Measurements from ENCODE around the gene RNF19B. TPM values are rescaled to one million over a fixed set of nuclear protein-coding genes. Genes with fewer than 3 reads are reported as not detected.

Gene RNF19B
- total RNA-seq (10 to 100 TPM; 13.1 to 23.4 (median 18.9) TPM), polyA plus RNA-seq (10 to 100 TPM; 10.4 to 32.5 (median 15.9) TPM)
- long read RNA-seq, donor 1, transcript RNF19B-201 (9 exons, 2,334 nt), result major isoform, 13 of 23 reads
- long read RNA-seq, donor 1, partial matches to known transcripts, result 0 of 23 reads
- long read RNA-seq, donor 1, other reads (novel, unspliced or antisense), result 4 of 23 reads
- long read RNA-seq, donor 2, transcript RNF19B-201 (9 exons, 2,334 nt), result major isoform, 18 of 36 reads
- long read RNA-seq, donor 2, transcript RNF19B-202 (9 exons, 2,598 nt), result minor isoform, 5 of 36 reads
- long read RNA-seq, donor 2, partial matches to known transcripts, result 4 of 36 reads
- long read RNA-seq, donor 2, other reads (novel, unspliced or antisense), result 5 of 36 reads

DNA sequence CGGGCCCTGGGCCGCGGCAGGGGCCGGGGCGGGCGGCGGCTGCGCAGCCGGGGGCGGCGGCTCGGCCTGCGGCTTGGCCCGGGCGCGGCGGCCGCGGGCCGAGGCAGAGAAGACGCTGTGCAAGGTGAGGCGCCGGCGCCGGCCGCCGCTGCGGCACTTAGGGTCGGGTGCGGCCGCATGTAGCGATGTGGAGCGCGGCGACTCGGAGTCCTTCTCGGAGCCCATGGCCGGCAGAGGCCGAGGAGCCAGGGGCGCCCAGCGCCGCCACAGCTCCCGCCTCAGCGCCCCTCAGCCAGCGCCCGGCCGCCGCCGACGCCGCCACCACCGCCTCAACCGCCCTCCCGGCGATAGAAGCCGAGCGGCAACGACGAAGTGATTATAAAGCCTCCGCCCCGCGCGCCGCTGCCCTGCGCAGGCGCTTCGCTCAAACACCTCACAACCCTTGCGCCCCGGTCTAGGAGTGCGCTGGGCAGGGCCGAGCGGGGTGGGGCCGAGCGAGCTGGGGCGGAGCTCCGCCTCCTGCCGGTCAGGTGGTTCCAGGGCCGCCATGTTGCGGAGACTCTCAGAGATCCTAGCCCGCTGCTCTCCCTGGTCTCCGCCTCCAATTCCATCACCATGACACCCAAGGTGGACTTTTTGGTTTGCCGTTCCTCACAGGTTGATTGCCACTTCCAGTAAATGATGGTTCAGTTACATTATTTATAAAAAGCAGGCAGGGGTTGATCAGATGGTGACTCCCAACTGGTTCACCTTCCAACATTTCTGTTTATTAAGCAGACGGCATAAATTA, at the start of gene RNF19B:
RNF19B (minus strand) TSS at position 349 of the 790 bp plus-strand sequence; CDS start at position 225, 124 bp downstream.
- ATAC-seq (peak; percentile 99), DNase-seq (peak; percentile 95 to 97)
- WGBS, 3 donors, result 1% methylated on average over 53 to 81 of the region's 83 CpGs
- H3K36me3 ChIP-seq (ENCODE audit: insufficient read depth in 1 of 2, low read depth in 1 of 2), result no peaks in the 10 kb centered on the region
- H3K4me3 ChIP-seq, result peak within 1 kb of the TSS; percentile 98
- TF ChIP-seq CTCF (IDR thresholded peaks at IDR 0.05), result no peak
- no peaks in the 10 kb centered on the region for H3K9me3 ChIP-seq
- intact Hi-C loops (cut with DNase I), result no loop called here
- H3K27me3 ChIP-seq (ENCODE audit: insufficient read depth in 3 of 3, low read length in 2 of 3), result peaks cover 0 to 6% (median 0%) of the 10 kb centered on the region in 3 donors
- H3K4me1 ChIP-seq, result peaks cover 30% of the 10 kb centered on the region
- peak within 1 kb of the TSS; percentile 93 for H3K27ac ChIP-seq

DNA sequence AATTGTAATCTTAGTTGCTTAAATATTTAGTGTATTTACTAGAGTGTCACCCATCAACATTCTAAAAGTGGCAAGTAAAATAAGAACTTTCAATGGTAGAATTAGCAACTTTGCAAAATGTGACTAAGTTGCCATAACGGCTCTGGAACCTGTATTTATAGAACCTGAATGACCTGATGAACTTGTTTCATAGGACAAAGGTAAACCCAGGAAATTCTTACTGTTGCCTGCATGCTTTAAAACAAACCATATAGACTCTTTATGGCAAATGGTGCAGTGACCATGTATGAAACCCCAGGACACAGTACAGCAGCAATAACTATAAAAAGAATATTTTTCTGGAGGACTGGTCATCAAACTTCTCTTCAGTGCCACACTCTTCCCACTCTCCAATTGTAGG, 49.2 kb upstream of the RNF19B start:
- WGBS, 3 donors, result 51 to 97% (median 63%) methylated on average over 1 of the region's 1 CpG
- intact Hi-C loops (cut with DNase I), result no loop called here
- no peak for TF ChIP-seq CTCF (IDR thresholded peaks at IDR 0.05)
- DNase-seq, result no peak
- Histone ChIP-seq H3K27me3 (ENCODE audit: insufficient read depth in 3 of 3, low read length in 2 of 3) (no peaks in the 10 kb centered on the region), H3K4me3 (no peak overlapping the region), H3K27ac (no peak overlapping the region), H3K9me3 (no peaks in the 10 kb centered on the region), H3K4me1 (peaks cover 36% of the 10 kb centered on the region), H3K36me3 (ENCODE audit: insufficient read depth in 1 of 2, low read depth in 1 of 2) (peaks cover 11 to 83% of the 10 kb centered on the region in 2 donors)
- ATAC-seq, result no peak

DNA sequence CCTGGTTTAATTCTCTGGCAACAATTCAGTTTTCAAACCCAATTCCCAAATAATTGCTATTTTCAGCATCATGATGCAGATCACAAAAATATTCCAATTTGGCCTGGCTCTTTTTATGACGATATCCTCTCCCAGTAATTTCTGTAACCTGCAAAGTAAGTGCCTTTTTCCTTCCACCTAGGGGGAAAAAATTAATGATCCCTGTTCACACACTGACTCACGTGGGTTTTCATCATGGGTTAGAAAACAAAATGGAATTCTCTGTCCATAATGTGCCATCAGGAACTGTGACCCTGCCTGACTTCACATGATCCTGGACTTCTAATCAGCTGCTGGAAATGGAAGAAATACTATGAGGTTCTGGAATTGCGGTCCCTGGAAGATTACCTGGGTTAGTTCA, 47.6 kb upstream of the RNF19B start:
- intact Hi-C loops (cut with DNase I), result no loop called here
- no peak for ATAC-seq
- H3K27me3 ChIP-seq (ENCODE audit: insufficient read depth in 3 of 3, low read length in 2 of 3), result no peaks in the 10 kb centered on the region
- peak overlapping the region; percentile 39 for H3K27ac ChIP-seq
- no peak overlapping the region for H3K4me3 ChIP-seq
- no peak for TF ChIP-seq CTCF (IDR thresholded peaks at IDR 0.05)
- 54 to 58% (median 54%) methylated on average over 3 of the region's 3 CpGs for WGBS, 3 donors
- DNase-seq, result no peak
- peaks cover 42% of the 10 kb centered on the region for H3K4me1 ChIP-seq
- H3K9me3 ChIP-seq, result no peaks in the 10 kb centered on the region
- H3K36me3 ChIP-seq (ENCODE audit: insufficient read depth in 1 of 2, low read depth in 1 of 2), result peaks cover 19 to 83% of the 10 kb centered on the region in 2 donors

DNA sequence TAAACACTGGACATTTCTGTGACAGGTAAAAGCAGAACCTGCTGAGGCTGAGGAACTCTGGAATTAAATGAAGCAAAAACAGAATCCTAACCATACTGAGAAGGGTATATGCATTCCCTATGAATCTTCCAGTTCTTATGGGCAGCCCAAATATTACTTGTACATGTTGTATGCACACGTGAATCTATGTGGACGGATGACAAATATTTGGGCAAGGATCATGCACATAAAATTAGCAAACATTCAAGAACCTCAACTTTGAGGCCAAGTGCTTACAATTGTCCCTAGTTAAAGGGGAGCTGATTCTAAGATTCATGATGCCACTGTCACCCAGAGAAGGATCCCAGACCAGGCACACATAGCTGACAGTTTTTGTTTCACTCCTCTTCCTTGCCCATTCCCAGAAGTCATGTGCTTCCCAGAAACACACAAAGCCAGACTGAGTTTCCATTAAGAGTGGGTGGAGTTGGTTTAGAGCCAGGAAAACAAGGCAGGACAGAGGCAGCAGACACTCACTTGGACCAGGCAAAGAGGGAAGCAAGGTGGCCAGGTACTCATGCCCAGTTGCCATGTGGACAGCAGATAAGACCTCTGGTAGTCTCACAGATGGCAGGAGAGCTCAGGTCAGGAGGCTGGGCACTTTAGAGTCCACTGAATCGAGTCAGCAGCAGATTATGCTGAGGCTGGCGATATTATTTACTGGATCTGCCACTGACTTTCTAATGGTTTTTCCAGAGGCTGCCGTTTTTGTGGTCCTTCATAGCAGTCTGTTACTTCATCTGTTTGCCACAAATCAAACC, 46.5 kb upstream of the RNF19B start:
- H3K4me1 ChIP-seq, result peaks cover 42% of the 10 kb centered on the region

More for the DNA sequence above, 46.5 kb upstream of the RNF19B start:
- no peaks in the 10 kb centered on the region for H3K9me3 ChIP-seq
- no peak for TF ChIP-seq CTCF (IDR thresholded peaks at IDR 0.05)
- intact Hi-C loops (cut with DNase I), result no loop called here
- H3K4me3 ChIP-seq, result no peak overlapping the region
- DNase-seq, result no peak
- H3K36me3 ChIP-seq (ENCODE audit: insufficient read depth in 1 of 2, low read depth in 1 of 2), result peaks cover 19 to 84% of the 10 kb centered on the region in 2 donors
- ATAC-seq, result peak; percentile 26 to 45 (median 35)
- whole genome bisulfite sequencing, 3 donors, result 22 to 35% (median 35%) methylated on average over 5 of the region's 5 CpGs
- H3K27ac ChIP-seq, result peak overlapping the region; percentile 39
- no peaks in the 10 kb centered on the region for H3K27me3 ChIP-seq (ENCODE audit: insufficient read depth in 3 of 3, low read length in 2 of 3)

All from psoas muscle (tissue), 8 donors.